Measurements from ENCODE around the gene GORAB. TPM values are rescaled to one million over a fixed set of nuclear protein-coding genes. Genes with fewer than 3 reads are reported as not detected.

GORAB gene
- total and polyA plus RNA-seq, 10 of the 15 experiments (the other 5 are each of a cell fraction or from before 2014, with no cell fraction given) = 5.5 to 38.6 (median 10.3) TPM

GRCh38 chr1:170559166-170559565, 27.2 kb downstream of the GORAB start:
- no peak for DNase-seq (ENCODE audit: low read depth, low spot score)
- no peaks in the 10 kb centered on the region for H3K27me3 ChIP-seq (replicated peaks in 1 of 2; ENCODE audit: control insufficient read depth in 2 of 2, insufficient read depth in 2 of 2, low read length in 1 of 2)
- no peak overlapping the region for H2AFZ ChIP-seq (ENCODE audit: control insufficient read depth, low read depth, low read length)
- in situ Hi-C loops (cut with MboI) = no loop called here
- intact Hi-C loops (cut with micrococcal nuclease; ENCODE audit: unreplicated experiment) = no loop called here
- no peaks in the 10 kb centered on the region; the same call in 1 of the 2 replicates for H3K4me1 ChIP-seq (ENCODE audit: control insufficient read depth, insufficient read depth, low read length)
- H3K9ac ChIP-seq (ENCODE audit: control insufficient read depth, insufficient read depth, low read length) = no peak overlapping the region
- H4K20me1 ChIP-seq (ENCODE audit: control insufficient read depth, insufficient read depth) = no peaks in the 10 kb centered on the region
- no peaks in the 10 kb centered on the region for H3K79me2 ChIP-seq (ENCODE audit: control insufficient read depth, insufficient read depth, low read length)
- ChIA-PET POLR2A (no interaction called here), CTCF (no interaction called here), RAD21 (ENCODE audit: unreplicated experiment) (no interaction called here), SMC1A (ENCODE audit: uncharacterized antibody, unreplicated experiment) (no interaction called here)
- H3K4me2 ChIP-seq (ENCODE audit: control insufficient read depth, insufficient read depth) = no peak overlapping the region
- FAIRE-seq = no peak
- H3K36me3 ChIP-seq (ENCODE audit: control insufficient read depth in 2 of 2, insufficient read depth in 2 of 2, low read length in 1 of 2) = peaks cover 0 to 6% of the 10 kb centered on the region in 2 experiments; a peak in 2 of 4 replicates
- no peak for ATAC-seq
- H3K9me3 ChIP-seq (replicated peaks; ENCODE audit: control insufficient read depth, insufficient read depth, low read length) = no peaks in the 10 kb centered on the region; the same call in 2 of the 3 replicates
- H3K4me3 ChIP-seq = no peak overlapping the region
- no peak for TF ChIP-seq KLF5 (IDR thresholded peaks at IDR 0.05; ENCODE audit: partially characterized antibody)
- TF ChIP-seq TARDBP (IDR thresholded peaks at IDR 0.05; ENCODE audit: borderline replicate concordance) = no peak
- no peak for TF ChIP-seq LARP7 (IDR thresholded peaks at IDR 0.05)
- TF ChIP-seq DPF2 (IDR thresholded peaks at IDR 0.05) = no peak
- TF ChIP-seq BHLHE40 (IDR thresholded peaks at IDR 0.05; ENCODE audit: borderline replicate concordance in 1 of 2, low read depth in 2 of 2, low read length in 1 of 2) = no peak
- no peak for TF ChIP-seq MYB (IDR thresholded peaks at IDR 0.05; ENCODE audit: borderline replicate concordance, low read depth, low read length)
- TF ChIP-seq SREBF2 (IDR thresholded peaks at IDR 0.05; ENCODE audit: low read length) = no peak
- TF ChIP-seq EGR1 (IDR thresholded peaks at IDR 0.05; ENCODE audit: borderline replicate concordance in 1 of 2, low read depth in 2 of 2, low read length in 2 of 2) = no peak
- no peak for TF ChIP-seq PKNOX1 (IDR thresholded peaks at IDR 0.05)
- TF ChIP-seq ZNF622 (IDR thresholded peaks at IDR 0.05) = no peak
- no peak for TF ChIP-seq GABPA (IDR thresholded peaks at IDR 0.05; ENCODE audit: low read depth)
- no peak for TF ChIP-seq RELB (IDR thresholded peaks at IDR 0.05; ENCODE audit: low read depth)
- TF ChIP-seq EED (IDR thresholded peaks at IDR 0.05; ENCODE audit: low read depth) = no peak
- no peak for TF ChIP-seq MEF2A (IDR thresholded peaks at IDR 0.05; ENCODE audit: insufficient read depth, low read depth, low read length)
- no peak for TF ChIP-seq RAD21 (IDR thresholded peaks at IDR 0.05; ENCODE audit: insufficient read depth, low read depth, low read length)
- no peak for TF ChIP-seq RCOR1 (conservative IDR thresholded peaks at IDR 0.05; ENCODE audit: low read depth, low read length)
- no peak for TF ChIP-seq EZH2 (IDR thresholded peaks at IDR 0.05; ENCODE audit: borderline replicate concordance, control insufficient read depth, low read depth, low read length)
- TF ChIP-seq, protein P1, sequence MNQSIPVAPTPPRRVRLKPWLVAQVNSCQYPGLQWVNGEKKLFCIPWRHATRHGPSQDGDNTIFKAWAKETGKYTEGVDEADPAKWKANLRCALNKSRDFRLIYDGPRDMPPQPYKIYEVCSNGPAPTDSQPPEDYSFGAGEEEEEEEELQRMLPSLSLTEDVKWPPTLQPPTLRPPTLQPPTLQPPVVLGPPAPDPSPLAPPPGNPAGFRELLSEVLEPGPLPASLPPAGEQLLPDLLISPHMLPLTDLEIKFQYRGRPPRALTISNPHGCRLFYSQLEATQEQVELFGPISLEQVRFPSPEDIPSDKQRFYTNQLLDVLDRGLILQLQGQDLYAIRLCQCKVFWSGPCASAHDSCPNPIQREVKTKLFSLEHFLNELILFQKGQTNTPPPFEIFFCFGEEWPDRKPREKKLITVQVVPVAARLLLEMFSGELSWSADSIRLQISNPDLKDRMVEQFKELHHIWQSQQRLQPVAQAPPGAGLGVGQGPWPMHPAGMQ (IDR thresholded peaks at IDR 0.05; ENCODE audit: borderline replicate concordance) = no peak
- TF ChIP-seq SPI1 (IDR thresholded peaks at IDR 0.05; ENCODE audit: borderline replicate concordance, insufficient read depth, low read depth, low read length) = no peak
- TF ChIP-seq SIX5 (IDR thresholded peaks at IDR 0.05; ENCODE audit: low read depth, low read length, severe bottlenecking) = no peak
- no TSS peak for BruUV-seq (replicated peaks)
- no peak overlapping the region for H3K27ac ChIP-seq (ENCODE audit: control insufficient read depth, insufficient read depth)
- WGBS (ENCODE audit: insufficient coverage, insufficient replicate concordance, low lambda C conversion rate, missing lambda C conversion rate) = 100% methylated on average over 2 of the region's 2 CpGs
